NCI-H748 (cell line): ENCODE data around the gene KDM4C.
A peak's percentile ranks its signal among the peaks of the same experiment; 100 is the strongest.
"Not testable (repeated sequence)": the region's sequence is repeated elsewhere in the genome, so short reads cannot be mapped to it uniquely, and the experiment has no call there.

Experiments used
- DNase-seq: peaks from one replicate; lab custom pipeline; 2025; ENCODE audit not compliant: unreplicated experiment; lab: John Stamatoyannopoulos, UW

Gene KDM4C

DNA sequence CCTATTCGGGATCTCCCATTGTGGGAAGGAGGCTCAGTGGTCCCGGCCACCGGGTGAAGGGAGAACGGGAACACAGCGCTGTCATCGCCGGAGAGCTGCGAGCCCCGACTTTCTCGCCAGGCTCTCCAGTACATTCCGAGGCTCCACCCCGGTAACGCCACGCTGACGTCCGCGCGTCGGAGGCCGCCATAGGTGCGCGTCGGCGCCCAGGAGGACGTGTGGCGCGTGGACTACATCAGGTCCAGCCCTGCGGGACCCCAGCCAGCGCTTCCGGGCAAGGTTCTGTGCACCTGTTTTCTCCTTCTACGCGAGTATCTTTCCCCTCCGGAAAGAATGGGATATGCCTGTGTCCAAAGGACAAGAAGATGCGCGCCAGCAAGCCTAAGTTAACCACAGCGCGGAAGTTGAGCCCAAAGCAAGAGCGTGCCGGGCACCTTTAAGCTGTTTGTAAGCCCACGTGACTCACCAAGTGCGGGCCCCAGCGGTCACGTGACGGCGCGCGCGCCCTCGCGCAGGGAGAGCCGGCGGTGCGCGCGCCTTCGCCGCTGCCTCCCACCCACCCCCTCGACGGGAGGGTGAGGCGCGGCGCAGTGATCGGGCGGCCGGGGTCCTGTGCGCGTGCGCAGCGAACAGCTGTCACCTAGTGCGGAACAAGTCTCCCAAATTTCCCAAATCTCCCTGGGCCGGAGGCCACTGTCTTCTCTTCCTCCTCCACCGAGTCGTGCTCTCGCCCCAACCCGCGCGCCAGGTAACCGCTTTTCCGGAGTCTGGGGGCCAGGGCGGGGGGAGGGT is at the start of gene KDM4C:
Gene KDM4C (plus strand): TSS at position 518 of the 792 bp plus-strand sequence. CDS start 35,016 bp downstream, outside the sequence.
- peak; percentile 97 for DNase-seq

- DNase-seq = no peak
These were observed 49.0 kb upstream of the KDM4C start for GRCh38 chr9:6708732-6709131.

- no peak for DNase-seq
These were observed 46.4 kb upstream of the KDM4C start for GRCh38 chr9:6711403-6711802.

- DNase-seq = no peak
These were observed 45.7 kb upstream of the KDM4C start for GRCh38 chr9:6712041-6712440.

DNA sequence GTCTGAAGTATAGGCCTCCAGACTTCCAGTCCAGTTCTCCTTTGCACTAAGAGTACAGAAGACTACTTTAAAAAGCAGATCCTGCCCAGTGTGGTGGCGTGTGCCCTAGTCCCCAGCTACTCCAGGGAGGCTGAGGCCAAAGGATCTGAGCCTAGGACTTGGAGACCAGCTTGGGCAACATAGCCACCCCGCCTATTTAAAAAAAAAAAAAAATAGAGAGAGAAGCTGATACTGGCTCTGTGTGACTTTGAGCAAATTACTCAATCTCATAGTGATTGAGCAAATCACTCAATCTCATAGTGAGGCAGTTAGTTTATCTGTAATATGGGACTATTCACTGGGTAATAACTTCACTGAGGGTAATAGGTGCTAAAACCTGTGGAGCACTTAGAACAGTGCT is 43.6 kb upstream of the KDM4C start:
- DNase-seq = no peak

GRCh38 chr9:6715153-6715754 is 42.5 kb upstream of the KDM4C start:
- not testable (repeated sequence) for DNase-seq

DNA sequence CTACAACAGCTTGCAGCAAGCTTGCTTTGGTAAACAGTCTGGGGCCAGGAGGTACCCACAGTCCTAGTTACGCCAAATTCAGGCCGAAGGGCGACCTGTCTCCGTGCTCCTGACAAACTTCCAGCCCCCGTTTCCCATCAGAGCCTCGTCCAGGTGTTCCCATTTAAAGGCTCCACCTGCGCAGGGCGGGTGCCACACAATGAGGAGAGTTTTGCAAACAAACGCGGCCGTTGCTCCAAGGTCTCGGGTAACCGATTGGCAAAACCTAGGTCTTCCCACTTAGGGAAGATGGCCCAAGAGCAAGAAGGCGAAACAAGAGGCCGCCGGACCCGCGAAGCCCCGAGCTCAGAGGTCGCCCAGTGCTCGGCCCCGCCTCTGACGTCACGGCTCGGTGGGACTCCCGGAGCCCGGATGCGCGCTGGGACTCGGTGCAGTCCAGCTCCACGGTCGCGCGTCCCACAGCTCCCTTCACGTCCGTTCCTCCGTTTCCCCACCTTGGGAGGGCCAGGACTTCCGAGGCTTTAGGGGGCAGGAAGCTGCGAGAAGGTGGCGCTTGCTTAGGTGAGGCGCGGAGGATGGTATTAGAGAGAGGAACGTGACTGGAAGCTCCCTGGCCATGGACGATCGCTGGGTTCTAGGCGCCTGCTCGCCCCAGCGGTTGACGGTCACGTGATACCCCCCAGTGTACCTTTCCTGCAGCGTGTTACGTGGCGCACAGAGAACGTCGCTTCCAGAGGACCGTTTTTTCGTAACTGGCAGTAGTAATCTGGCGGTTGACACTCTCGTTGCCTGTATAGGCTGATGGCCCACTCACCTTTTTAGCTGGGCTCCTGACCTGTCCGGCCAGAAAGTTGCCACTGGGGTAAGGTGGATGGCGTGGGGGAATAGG is 41.8 kb upstream of the KDM4C start:
- DNase-seq = peak; percentile 61

DNA sequence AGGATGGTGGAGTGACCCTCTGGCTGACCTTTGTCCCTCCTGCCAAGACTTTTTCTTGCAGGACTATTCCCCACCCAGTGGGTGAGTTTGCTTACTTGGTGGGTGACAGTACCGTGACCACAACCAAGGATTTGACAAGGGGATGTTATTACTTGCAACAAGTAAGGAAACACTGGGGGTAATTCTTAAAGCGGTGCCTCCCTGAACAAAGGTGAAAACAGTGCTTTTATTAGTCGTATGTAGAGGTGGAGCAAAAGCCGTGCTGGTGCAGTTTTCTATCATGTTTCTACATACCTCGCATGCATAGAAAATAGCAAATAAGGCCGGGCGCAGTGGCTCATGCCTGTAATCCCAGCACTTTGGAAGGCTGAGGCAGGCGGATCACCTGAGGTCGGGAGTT is 41.0 kb upstream of the KDM4C start:
- no peak for DNase-seq

DNA sequence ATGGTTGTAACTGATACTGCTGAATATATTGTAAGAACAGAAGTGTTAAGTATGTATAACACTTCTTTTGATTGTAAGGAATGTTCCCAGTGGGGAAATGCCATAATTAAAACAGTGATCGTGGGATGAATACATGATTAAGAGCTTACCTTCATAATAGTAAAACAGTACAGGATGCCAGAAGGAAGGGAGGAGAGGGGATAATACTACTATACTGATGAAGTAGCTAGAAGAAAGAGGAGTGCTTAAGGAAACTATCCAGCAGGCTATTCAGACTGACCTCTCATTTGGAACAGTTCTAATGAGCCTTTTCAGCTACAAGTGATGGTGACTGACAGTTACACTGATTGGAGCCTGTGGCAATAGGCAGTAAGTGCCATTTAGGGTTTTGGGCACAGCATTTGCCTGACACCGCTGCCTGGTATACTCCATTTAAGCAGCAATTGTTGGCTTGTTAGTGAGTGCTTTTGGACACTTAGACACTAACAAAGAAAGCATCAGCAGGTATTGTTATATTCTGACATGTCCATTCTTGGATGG is 33.8 kb upstream of the KDM4C start:
- no peak for DNase-seq

DNA sequence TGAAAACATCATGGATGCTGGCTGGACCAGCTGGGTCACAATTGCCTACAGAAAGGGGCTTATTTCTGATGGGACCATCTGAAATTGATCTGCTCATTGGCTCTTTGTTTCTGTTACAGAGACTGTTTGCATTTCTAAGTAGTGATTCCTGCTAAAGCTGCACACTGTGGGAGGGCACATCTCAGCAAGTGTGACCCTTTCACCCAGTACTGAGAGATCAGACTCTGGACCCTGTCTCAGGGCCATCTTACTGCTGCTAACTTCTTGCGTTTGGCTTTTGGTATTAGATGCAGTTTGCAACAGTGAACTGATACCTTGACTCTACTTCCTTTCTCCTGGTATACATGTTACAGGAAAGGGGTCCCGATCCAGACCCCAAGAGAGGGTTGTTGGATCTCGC is 24.5 kb upstream of the KDM4C start:
- no peak for DNase-seq

GRCh38 chr9:6733831-6734230 is 23.9 kb upstream of the KDM4C start:
- no peak for DNase-seq

DNA sequence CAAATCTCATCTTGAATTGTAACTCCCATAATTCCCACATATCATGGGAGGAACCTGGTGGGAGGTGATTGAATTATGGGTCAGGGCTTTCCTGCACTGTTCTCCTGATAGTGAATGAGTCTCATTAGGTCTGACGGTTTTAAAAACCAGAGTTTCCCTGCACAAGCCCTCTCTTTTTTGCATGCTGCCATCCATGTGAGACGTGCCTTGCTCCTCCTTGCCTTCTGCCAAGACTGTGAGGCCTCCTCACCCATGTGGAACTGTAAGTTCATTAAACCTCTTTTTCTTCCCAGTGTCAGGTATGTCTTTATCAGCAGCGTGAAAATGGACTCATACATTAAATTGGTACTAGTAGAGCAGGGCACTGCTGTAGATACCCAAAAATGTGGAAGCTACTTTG is 22.4 kb upstream of the KDM4C start:
- DNase-seq = no peak

DNA sequence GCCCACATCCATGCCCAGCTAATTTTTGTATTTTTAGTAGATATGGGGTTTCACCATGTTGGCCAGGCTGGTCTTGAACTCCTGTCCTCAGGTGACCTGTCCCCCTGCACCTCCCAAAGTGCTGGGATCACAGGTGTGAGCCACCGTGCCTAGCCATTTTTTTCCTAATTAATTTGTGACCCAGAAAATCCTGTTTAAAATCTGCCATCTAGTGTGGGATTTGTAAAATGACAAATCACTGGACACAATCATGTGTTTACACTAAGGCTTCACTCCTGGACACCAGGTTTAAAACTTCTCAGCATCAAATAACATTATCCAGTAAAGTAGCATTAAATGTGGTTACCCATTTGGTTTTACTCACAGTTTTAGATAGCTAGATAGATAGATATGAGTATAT is 18.6 kb upstream of the KDM4C start:
- peak; percentile 39 for DNase-seq

GRCh38 chr9:6748861-6749260 is 8.9 kb upstream of the KDM4C start:
- not testable (repeated sequence) for DNase-seq

DNA sequence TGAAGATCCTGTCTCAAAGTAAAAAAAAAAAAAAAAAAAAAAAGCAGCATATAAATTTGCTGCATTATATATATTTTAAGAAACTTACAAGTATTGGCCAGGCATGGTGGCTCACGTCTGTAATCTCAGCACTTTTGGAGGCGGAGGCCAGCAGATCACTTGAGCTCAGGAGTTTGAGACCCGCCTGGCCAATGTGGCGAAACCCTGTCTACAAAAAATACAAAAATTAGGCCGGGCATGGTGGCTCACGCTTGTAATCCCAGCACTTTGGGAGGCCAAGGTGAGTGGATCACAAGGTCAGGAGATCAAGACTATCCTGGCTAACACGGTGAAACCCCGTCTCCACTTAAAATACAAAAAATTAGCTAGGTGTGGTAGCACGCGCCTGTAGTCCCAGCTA is 2.9 kb upstream of the KDM4C start:
- DNase-seq = not testable (repeated sequence)

GRCh38 chr9:6757132-6757455 is 679 bp upstream of the KDM4C start:
- no peak for DNase-seq

DNA sequence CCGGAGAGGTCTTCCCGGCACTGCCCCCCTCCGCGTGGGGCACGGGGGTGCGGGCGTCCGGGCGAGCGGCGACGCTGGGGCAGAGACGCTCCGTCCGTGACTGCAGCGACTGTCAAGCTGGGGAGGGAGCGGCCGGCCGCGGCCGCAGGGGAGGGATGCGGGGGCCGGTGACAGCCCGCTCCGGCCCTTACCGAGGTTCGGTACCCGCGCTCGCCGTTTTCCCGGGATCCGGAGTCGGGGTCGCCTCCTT is 400 bp downstream of the KDM4C start:
- no peak for DNase-seq

DNA sequence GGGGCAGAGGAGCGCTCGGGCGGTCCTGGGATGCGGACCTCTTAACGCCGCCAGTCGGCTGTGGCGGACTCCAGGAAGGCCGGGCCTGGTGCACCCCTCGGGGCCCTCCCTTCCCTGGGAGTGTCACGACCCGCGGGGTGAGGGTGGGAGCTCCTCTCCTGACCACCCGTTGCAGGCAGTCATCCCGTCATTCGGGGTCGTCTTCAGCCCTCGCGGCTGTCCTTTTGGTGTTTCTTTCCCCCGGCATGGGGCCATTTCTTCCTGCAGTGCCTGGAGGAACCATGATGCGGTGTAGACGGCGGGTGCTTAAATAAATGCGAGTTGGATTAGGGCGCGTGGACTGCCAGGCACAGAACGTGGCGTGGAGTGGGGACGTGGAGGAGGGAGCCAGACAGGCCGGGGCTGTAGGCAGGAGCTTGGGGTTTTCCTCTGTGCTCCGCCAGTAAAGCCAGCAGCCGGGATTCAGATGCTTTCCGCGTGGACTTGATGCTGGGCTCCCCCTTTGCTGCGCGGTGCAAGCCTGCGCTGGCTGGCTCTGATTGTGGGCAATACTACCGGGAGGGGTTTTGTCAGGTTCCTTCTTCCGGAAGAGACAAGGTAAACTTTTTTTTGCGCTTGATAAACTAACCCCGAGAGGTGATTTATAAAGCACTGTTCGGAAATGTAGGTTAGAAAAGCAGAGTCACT is 868 bp downstream of the KDM4C start:
- peak; percentile 70 for DNase-seq

DNA sequence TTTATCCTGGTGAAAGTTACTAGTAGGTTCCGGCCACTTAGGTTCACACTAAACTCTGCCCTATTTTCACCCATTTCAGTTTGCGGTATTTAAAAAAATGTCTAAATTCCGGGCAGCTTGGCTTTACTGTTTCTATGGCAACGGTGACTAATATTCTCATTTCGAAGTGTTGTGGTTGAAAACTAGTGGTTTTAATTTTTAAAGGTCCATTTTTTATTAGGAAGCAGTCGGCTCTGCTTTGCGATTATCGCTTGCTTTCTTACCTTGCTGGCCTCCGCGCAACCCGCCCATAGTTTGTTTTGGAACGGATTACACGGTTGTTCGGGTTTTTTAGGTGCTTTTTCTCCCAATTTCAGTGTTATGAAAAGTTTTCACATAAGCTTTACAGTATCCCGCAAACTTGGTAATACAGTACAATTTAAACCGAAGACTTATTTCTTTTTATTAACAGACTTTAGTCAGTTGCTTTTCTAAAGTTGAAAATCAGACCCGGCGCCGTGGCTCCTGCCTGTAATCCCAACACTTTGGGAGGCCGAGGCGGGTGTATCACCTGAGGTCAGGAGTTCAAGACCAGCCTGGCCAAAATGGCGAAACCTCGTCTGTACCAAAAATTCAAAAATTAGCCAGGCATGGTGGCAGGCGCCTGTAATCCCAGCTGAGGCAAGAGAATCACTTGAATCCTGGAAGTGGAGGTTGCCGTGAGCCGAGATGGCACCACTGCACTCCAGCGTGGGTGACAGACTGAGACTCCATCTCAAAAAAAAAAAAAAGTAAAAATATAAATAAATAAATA is 1.6 kb downstream of the KDM4C start:
- peak; percentile 51 for DNase-seq

- DNase-seq = no peak
These were observed 3.5 kb downstream of the KDM4C start for GRCh38 chr9:6761306-6761705.

GRCh38 chr9:6763244-6763643 is 5.5 kb downstream of the KDM4C start:
- DNase-seq = no peak
